Superior temporal gyrus (tissue), 1 donor: ENCODE measurements around the gene CHST11.

ENCODE experiments used
- DNase-seq: peaks from one replicate; pipeline ENCODE4 v3.0.0-alpha.2; 2016; ENCODE audit errors: extremely low spot score

Gene CHST11

DNA sequence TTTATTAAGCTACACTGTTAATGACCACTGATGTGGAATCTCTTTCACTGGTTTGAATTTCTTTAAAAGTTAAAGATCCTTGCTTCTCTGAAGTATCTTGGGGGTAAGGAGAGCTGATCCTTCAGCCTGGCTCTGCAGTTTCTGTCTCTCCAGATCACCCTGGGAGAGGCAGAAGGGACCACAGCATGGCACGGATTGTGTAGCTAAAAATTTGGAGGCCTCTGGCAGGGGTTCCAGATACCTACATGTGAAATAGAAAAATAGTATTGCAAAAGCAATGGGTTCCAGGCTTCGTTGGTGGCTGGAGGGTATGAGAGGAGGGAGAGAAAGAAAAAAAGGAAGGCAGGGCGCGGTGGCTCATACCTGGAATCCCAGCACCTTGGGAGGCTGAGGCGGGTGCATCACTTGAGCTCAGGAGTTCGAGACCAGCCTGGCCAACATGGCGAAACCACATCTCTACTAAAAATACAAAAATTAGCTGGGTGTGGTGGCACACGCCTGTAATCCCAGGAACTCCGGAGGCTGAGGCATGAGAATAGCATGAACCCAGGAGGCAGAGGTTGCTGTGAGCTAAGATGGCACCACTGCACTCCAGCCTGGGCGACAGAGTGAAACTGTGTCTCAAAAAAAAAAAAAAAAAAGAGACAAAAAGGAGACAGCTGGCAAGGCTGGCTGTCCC, 3.4 kb downstream of the CHST11 start:
- DNase-seq, result no peak

DNA sequence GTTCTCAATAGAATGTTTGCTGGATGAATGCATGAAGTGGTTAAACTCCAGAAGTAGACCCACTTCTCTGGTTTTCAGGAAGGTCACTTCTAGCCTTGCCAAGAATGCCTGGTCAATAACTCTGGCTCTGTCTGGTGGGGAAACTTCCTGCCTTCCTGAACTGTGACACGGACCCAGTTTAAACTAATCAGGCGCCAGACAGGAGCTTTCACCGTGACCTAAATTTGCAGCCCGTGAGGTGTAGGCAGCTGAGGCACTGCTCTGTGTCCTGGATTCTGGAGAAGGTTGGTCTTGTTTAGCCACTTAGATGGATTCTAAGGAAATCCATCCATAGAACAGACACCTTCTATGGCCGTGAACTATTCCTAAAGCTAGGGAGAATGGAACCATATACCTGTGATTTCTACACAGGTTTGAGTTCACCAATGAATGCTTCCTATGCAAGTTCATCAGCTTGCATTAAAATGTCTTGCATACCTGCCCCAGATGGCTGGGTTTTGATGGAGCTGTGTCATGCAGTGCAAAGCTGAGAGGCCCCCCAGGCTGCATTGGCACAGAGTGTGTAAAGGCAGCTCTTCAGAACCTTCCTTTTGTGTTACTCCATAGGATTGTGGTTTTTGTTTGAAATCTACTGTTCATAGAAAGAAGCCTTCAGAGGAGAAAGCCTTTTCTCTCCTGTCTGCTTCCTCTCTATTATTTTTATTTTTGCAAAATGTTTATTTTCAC, 4.4 kb downstream of the CHST11 start:
- DNase-seq, result no peak

DNA sequence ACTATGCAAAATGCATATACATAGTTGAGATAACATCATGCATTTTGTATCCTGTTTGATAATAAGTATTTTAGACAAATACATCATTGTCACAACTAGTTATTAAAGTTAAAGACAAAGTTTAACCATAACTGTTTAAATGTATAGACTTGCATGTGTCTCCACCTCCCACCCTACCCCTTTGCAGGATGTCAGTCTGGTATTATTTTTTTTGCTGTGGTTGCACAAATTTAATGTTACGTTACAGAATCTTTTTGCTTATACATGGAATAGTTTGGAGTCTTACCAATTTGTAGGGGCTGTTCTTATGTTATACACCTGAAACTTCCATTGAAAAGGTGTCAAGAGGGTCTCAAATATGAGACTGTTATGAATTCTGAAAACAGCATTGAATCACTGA, 5.6 kb downstream of the CHST11 start:
- no peak for DNase-seq

DNA sequence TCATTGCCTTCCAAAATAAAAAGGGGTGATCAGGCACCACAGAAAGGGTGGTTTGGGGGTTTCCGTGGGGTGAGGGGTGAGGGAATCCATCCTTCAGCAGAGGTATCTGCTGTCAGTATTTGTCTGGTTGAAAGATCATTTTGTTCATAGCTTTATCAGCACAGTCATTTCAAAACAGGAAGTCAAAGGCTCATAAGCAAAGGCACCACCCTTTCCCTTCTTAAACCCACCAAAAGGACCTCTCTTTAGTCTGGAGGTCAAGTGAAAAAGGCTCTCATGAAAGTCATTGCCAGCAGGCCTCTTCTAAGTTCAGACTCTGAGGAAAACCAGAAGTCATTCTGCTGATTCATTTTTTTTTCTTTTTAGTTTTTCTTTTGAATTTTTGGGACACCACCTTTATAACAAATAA, 6.2 kb downstream of the CHST11 start:
- DNase-seq, result no peak

DNA sequence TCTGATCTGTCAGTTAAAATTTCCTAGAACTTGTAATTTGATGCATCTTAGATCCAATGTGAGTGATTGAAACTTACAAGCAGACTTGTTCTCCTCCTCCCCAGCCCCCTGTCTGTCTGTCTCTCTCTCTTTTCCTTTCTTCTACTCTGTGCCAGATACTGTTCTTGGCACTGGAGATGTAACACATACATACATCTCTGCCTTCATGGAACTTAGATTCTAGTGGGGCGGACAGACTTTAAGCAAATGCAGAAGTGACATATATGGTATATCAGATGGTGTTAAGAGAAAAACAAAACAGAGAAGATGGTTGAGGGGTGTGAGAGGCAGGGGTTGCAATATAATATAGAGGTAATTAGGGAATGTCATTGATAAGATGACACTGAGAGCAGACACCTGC, 6.6 kb downstream of the CHST11 start:
- no peak for DNase-seq

DNA sequence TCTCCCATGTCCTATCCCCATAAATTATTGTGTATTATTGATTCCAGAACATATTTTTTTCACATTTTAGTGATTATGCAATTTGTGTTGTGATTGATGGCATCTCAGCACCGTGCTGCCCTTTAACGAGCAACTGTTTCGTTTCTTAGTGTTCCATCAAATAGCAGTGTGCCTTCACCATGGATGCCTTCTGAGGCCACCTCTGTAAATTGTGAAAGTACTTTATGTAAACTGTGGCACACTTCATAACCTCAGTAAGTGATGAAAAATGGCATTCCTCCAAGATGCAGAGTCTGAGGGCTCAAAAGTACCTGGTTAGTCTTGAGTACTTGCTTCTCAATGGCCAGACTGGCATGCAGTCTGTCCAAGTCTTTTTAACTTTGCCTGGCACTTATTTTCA, 8.2 kb downstream of the CHST11 start:
- no peak for DNase-seq

DNA sequence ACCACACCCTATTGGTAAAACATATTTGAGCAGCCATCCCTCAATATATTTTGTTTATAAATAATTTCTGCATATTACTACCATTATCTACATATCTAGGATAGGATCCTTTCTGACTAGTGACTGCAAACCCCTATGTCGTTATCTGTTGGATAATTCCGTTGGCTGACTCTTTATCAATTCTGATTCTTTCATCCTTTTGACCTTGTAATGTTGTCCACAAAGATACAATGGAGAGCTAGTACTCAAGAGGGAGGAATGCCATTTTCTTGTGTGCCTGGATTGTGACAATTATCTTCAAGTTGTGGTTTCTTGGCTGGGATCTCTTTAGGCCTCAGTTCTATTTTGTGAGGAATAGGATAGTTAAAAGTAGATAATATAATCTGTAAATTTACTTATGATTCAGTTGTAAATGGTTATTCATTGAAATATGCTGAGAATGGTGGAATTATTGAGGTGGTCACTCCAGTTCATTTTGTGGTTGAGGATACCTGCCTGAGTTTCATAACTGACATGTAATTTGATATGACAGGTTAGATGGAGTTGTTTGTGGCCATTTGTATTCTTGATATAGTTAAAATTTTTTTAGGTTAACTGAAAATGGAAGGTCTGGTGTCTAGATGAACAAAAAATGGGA, 10.1 kb downstream of the CHST11 start:
- DNase-seq, result no peak

DNA sequence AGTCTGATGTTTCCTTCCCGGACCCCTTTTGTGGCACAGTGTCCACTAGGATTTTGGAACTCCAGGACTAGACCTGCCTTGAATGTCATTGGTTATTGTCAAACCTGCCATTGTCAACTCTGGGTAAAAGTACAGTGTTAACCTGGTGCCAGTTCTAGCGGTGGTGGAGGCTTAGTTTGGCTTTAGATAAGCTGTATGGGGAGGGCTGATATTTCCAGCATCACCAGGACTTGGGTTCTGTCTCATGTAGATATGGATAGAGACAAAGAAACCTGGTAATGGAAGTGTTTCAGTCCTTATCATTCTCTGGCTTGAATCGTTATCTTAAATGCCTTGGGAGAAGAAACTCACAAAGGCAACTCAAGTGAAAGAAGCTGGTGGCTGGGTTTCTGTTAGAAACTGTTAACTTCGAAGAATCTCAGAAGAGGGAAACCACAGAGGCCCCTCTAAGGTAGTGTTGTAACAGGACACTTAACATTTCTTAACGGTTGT, 10.6 kb downstream of the CHST11 start:
- no peak for DNase-seq

DNA sequence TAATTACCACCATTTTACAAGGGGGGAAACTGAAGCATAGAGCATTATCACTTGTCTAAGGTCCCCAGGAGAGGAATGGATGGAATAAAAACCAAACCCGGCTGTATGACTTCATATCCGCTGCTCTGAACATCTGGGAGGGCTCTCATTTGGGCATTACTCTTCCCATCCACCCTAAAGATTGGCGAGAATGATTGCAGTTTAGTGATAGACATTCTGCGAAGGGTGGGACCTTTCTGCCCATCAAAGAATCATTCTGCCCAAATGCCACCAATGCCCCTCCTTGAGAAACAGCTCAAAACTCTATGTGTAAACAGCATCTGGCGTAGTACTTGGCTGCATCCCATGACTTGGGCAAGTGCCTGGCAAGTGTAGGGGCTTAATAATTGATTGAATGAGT, 11.6 kb downstream of the CHST11 start:
- DNase-seq, result no peak

DNA sequence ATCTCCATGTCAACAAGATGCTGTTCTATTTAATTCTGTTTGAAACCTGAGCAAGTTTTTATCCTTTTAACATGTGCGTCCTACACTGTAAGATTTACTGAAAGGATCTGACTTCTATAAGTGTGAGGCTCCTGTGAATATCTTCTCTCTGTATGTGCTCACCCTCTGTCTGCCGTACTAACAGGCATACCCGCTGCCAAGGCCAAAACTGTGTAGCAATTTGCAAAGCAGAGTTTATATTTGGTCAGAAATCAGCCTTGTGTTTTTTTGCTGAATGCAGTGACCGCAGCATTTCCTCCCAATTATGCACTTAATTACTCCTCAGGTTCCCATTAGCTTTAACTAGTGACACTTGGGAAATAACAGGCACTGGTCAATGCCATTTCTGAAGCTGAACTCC, 12.3 kb downstream of the CHST11 start:
- no peak for DNase-seq

DNA sequence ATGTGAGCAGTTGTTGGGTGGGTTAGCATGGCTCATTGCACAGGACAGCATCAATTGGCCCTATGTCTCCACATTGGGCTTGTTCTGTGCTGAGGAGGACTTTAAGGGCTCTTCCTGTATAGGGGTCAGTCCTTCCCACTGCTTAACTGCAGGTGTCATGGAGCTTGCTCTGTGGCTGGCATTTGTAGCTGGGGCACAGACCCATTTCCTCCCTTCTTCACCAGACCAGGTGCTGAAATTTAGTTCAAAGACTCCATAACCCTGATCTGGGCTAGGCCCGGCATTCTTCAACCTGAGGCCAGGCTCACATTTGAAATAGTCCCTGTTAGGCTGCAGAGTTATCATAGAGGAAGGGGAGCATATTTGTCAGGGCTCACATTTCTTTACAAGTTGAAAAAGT, 12.8 kb downstream of the CHST11 start:
- DNase-seq, result no peak

DNA sequence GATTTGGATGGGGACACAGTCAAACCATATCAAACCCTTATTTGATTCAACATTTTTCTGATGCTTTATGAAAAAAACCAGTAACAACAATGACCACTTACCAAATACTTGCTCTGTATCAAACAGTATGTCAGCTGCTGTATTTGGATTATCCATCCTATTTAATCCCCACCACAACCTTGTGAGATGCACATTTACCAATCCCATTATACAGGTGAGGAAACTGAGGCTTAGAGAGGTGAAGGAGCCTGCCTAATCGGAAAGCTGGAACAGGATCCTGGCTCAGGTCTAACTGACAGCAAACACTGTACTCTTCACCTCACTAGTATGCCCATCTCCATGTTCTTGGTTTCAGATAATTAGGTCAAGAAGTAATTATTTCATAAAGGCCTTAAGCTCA, 13.8 kb downstream of the CHST11 start:
- DNase-seq, result no peak

DNA sequence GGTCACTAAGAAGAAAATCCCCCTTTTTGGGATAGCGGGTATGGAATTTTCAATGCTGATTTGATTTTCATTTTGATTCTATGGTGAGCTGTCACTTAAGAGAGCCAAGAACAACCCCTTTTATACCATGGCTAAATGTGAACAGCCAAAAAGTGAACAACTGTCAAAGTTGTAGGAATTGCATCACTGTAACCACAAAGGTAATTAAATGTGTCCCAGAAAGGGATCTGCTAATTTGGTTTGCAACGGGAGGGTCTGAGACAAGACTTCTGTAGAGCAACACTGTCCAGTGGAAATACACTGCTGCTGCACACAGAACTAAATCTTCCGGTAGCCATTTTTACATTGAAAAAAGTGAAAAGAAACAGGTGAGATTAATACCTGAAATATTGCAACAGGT, 14.6 kb downstream of the CHST11 start:
- DNase-seq, result no peak

DNA sequence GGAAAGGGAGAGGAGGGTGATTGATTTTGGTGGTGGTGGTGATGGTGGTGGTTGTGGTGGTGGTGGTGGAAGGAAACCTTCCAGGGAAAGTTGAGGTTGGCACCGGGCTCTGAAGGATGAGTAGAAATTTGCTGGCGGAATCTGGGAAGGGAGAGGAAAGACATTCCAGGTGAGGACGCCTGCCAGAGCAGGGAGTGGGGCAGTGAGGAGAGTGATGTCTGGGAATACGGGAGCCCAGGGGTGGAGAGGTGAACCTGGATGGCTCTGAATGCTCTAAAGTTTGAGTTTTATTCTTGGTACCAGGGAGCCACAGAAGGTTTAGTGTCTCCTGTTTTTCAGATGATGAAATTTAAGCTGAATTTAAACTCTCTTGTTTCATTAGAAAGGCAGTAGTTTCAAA, 16.0 kb downstream of the CHST11 start:
- no peak for DNase-seq

DNA sequence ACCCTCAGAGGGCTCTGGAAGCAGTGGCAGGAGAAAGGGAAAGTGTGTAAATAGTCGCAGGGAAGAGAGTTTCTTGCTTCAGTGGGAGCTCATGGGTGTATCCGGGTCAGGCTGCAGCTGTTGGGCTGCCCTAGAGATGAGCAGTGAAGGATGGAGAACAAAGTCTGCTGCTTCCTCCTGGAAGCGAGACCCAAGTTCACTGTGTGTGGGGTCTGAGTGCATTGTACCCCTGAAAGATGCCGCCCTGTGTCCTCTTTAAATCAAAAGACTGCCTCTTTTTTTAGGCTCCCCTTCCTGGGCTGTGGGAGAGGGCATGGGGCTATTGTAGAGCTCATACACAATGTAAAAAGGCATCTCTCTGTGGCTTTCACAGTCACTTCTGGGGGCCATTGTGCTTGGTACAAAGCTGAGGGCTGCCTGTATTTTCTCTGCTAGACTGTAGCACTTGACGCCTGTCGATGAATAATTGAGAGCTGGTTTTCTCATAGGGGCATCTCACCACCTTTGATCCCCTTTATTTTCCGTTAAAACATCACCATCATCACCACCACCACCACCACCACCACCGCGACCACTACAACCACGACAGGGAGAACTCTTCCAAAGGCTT, 16.7 kb downstream of the CHST11 start:
- no peak for DNase-seq

DNA sequence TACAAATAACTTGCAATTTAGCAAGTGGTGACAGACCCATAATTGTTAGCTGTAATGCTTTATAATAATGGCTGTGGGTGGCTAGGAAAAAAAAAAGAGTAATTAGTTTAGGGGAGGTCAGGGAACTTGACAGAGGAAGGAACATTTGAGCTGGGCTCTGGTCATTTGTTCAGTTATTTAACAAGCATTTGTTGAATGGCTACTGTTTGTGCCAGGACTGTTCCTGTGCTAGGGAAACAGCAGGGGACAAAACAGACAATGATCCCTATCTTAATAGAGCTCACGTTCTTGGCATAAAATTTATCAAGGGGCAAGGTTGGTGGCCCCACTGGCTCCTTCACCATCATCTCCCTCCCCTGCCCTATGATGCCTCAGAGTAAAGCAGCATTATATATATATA, 18.5 kb downstream of the CHST11 start:
- DNase-seq, result no peak

DNA sequence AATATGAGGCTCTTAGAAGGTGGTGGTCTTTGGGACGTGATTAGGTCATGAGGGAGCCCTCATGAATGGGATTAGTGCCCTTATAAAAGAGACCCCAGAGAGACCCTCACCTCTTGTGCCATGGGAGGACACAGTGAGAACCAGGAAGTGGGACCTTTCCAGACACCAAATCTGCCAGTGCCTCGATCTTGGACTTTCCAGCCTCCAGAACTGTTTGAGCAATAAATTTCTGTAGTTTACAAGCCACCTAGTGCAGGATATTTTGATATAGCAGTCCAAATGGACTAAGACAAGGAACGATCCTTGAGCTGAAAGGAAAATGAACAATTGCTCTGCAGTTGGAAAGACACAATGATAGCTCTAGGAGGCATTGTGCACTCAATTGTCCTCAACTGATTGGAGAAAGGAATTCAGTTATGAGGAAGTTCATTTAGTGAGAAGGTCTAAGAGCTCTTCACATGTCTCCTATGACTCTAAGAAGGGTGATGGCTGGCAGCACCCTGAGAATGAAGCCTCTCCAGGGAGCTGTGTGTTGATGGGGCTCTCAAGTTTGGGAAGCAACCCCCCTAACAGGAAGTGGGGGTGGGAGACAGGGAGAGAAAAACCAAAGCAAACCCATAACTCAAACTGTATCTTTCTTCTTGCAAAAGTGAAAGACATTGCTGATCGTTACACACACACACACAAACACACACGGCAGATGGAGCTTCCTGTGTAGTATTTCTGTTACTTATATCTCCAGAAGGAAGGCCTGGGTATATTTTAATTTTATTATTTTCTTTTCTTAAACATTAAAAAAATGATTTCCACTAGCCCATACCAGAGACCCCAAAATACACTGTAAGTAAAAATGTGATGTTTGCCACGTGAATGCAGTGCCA, 21.0 kb downstream of the CHST11 start:
- DNase-seq, result no peak

DNA sequence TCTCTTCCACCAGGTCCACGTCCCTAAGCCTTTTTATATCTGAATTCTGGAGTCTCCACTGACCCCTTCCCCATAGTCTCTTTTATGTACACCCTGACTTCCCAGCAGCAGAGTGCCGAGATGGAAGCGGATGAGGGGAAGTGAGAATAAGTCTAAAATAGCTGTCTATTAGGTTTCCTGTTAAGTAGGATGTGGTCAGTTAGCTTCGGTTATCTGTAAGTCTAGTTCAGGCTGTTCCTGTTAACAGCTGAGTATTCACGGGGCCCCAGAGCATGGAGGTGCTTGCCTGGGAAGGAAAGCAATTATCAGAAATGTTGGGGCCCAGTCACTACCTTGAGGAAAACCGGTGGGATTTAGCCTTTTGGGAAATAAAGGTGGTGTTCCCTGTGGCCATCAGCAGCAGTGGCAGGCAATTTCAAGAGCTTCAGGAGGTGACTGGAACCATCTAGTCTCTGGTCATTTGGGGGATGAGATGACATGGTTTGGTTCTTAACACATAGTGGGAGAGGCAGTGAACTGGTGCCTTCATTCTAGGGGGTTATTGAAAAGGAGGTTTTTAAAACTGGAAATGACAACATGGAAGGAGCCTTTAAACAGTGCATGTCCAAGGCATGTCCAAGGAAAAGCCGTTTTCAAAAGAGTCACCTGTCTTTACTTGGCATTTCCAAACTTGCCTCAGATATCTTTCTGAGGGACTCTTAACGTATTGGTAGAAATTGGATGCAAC, 21.8 kb downstream of the CHST11 start:
- peak; percentile 31 for DNase-seq

DNA sequence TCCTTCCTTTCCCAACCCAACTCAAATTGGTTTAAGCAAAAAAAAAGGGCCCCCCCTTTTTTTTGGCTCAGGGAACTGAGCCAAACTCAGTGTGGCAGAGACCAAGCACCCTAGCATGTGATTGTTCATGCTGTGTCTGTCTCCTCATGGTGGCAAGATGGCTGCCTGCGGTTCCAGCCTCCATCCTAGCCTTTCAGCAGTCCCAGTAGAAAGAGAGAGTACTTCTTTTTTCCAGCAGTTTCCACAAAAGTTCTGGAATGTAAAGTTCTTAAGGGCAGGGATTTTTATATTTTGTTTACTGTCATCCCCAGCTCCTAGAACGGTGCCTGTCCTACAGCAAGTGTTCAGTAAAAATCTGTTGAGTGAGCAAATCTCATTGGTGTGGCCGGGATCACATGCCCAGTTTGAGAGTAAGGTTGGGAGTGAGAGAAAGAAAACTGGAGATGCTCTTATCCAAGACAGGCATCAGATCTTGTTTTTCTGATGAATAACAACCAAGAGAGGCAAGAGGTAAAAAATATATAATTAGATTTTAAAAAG, 22.4 kb downstream of the CHST11 start:
- no peak for DNase-seq

DNA sequence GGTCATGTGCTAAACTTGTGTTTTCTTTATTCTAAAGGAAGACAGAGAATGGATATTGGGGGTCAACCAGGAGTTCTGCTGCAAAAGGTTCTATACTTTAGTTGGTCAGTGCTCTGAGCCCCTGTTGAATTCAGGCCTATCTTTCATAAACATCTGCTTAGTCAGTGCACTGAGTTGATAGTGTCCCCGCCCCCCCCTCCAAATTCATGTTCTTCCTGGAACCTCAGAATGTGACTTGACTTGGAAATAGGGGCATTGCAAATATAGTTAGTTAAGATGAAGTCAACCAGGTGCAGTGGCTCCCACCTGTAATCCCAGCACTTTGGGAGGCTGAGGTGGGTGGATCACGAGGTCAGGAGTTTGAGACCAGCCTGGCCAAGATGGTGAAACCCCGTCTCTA, 23.3 kb downstream of the CHST11 start:
- DNase-seq, result no peak
